Measurements from ENCODE around the gene NOTCH2.
"Not testable (repeated sequence)": the region's sequence is repeated elsewhere in the genome, so short reads cannot be mapped to it uniquely, and the experiment has no call there.

NOTCH2 gene

GRCh38 chr1:120069067-120069919 lies at the start of gene NOTCH2:
Gene NOTCH2 (minus strand): TSS chr1:120069662. CDS start chr1:120069406, 256 bp downstream.
- DNase-seq, result peak; percentile 19 to 85 (median 38)
- intact Hi-C loops (cut with DNase I), result not testable (repeated sequence)

- intact Hi-C loops (cut with DNase I), result not testable (repeated sequence)
- DNase-seq, result peak in 2 of 10 donors; percentile 7 to 66
Measured at GRCh38 chr1:120117371-120118177, 48.1 kb upstream of the NOTCH2 start.

- intact Hi-C loops (cut with DNase I); DNase-seq: not testable (repeated sequence)
Measured at GRCh38 chr1:120116094-120116493, 46.6 kb upstream of the NOTCH2 start.

- intact Hi-C loops (cut with DNase I); DNase-seq: not testable (repeated sequence)
Measured at GRCh38 chr1:120113134-120113533, 43.7 kb upstream of the NOTCH2 start.

GRCh38 chr1:120112212-120112611 lies 42.8 kb upstream of the NOTCH2 start:
- DNase-seq; intact Hi-C loops (cut with DNase I): not testable (repeated sequence)

- intact Hi-C loops (cut with DNase I); DNase-seq: not testable (repeated sequence)
Measured at GRCh38 chr1:120111771-120112170, 42.3 kb upstream of the NOTCH2 start.

- intact Hi-C loops (cut with DNase I); DNase-seq: not testable (repeated sequence)
Measured at GRCh38 chr1:120111008-120111407, 41.5 kb upstream of the NOTCH2 start.

- intact Hi-C loops (cut with DNase I), result not testable (repeated sequence)
- DNase-seq, result peak in 2 of 10 donors; percentile 17 to 78
Measured at GRCh38 chr1:120109656-120110055, 40.2 kb upstream of the NOTCH2 start.

- DNase-seq; intact Hi-C loops (cut with DNase I): not testable (repeated sequence)
Measured at GRCh38 chr1:120109180-120109579, 39.7 kb upstream of the NOTCH2 start.

GRCh38 chr1:120105288-120105687 lies 35.8 kb upstream of the NOTCH2 start:
- DNase-seq; intact Hi-C loops (cut with DNase I): not testable (repeated sequence)

- intact Hi-C loops (cut with DNase I); DNase-seq: not testable (repeated sequence)
Measured at GRCh38 chr1:120103768-120104167, 34.3 kb upstream of the NOTCH2 start.

GRCh38 chr1:120101593-120101992 lies 32.1 kb upstream of the NOTCH2 start:
- DNase-seq; intact Hi-C loops (cut with DNase I): not testable (repeated sequence)

- intact Hi-C loops (cut with DNase I); DNase-seq: not testable (repeated sequence)
Measured at GRCh38 chr1:120100590-120100989, 31.1 kb upstream of the NOTCH2 start.

GRCh38 chr1:120098986-120099759 lies 29.7 kb upstream of the NOTCH2 start:
- intact Hi-C loops (cut with DNase I); DNase-seq: not testable (repeated sequence)

- DNase-seq; intact Hi-C loops (cut with DNase I): not testable (repeated sequence)
Measured at GRCh38 chr1:120096981-120097545, 27.6 kb upstream of the NOTCH2 start.

GRCh38 chr1:120093548-120094181 lies 24.2 kb upstream of the NOTCH2 start:
- intact Hi-C loops (cut with DNase I); DNase-seq: not testable (repeated sequence)

- DNase-seq; intact Hi-C loops (cut with DNase I): not testable (repeated sequence)
Measured at GRCh38 chr1:120092232-120093218, 23.1 kb upstream of the NOTCH2 start.

GRCh38 chr1:120090830-120091229 lies 21.4 kb upstream of the NOTCH2 start:
- DNase-seq; intact Hi-C loops (cut with DNase I): not testable (repeated sequence)
